Psoas muscle (tissue), 8 donors: ENCODE results near the gene ETV2. TPM values are rescaled to one million over a fixed set of nuclear protein-coding genes. Genes with fewer than 3 reads are reported as not detected.

Source experiments
- ATAC-seq, 4 donors: fragments of 200-7000 bp; cut with Tn5 transposase; one replicate each; pipeline ENCODE4 v1.9.1; 2020; ENCODE audit warnings: moderate library complexity in 3 of 4, mild to moderate bottlenecking in 2 of 4
- DNase-seq, 2 donors: peaks; one replicate each; pipeline ENCODE4 v3.0.0-alpha.2; 2020
- H3K27ac ChIP-seq: fragments of 200-600 bp; one replicate; pipeline ENCODE4 v1.8.0; 2022
- H3K27me3 ChIP-seq, 3 donors: fragments of 200-600 bp in 1 of 3; one replicate each; pipeline versions ENCODE4 v1.6.1 to v1.8.0; 2013 to 2022; ENCODE audit warnings: low read length in 2 of 3, mild to moderate bottlenecking in 2 of 3, moderate library complexity in 1 of 3; ENCODE audit not compliant: insufficient read depth in 3 of 3
- H3K36me3 ChIP-seq, 2 donors: fragments of 200-600 bp in 1 of 2; one replicate each; pipeline versions ENCODE4 v1.6.1 to v1.8.0; 2013 to 2022; ENCODE audit warnings: low read depth in 1 of 2, mild to moderate bottlenecking in 1 of 2, moderate library complexity in 1 of 2; ENCODE audit not compliant: insufficient read depth in 1 of 2
- H3K4me1 ChIP-seq: fragments of 200-600 bp; one replicate; pipeline ENCODE4 v1.8.0; 2022
- H3K4me3 ChIP-seq: fragments of 200-600 bp; one replicate; pipeline ENCODE4 v1.8.0; 2022; ENCODE audit warnings: mild to moderate bottlenecking
- H3K9me3 ChIP-seq: fragments of 200-600 bp; one replicate; pipeline ENCODE4 v1.8.0; 2022
- WGBS, 3 donors: extraction: QIAGEN DNeasy Blood & Tissue Kit; methylation state at CpG; one replicate each; pipeline versions ENCODE4 v1.1.6 to v1.1.7; 2013; 5-methylcytosine and 5-hydroxymethylcytosine counted together
- intact Hi-C, 2 donors: fragments of 100-400 bp; cut with DNase I; formaldehyde crosslinking; loops; one replicate each; pipeline versions ENCODE4 v1.11.0 to v1.14.2; 2022
- polyA plus RNA-seq, 3 donors: library from polyadenylated mRNA; stranded (reverse); fragments of 200-250 nt; gene quantifications; one replicate each; pipeline ENCODE4 v1.2.3, GENCODE V29; 2013
- total RNA-seq, 4 donors: library from RNA; stranded (reverse); fragmentation: NEBNext Ultra II Directional in 2 of 4; extraction: Animal tissue kit (Norgen Biotek cat#: 25700) in 2 of 4; gene quantifications; one replicate each; pipeline versions ENCODE4 v1.2.1 to v1.2.4, GENCODE V29; 2021 to 2023
- TF ChIP-seq, protein P1 (sequence below): fragments of 200-600 bp; IDR thresholded peaks from one replicate; pipeline ENCODE4 v1.8.0; 2022; ENCODE audit warnings: antibody characterized with exemption
- donor health status: healthy with polysubstance abuse.
- donor health status: DM: no; HTN: no; CAD: no; lungs with moderate emphysema.
- donor health status: Bipolar disorder and iron deficiency.
- donor health status: healthy.
- donor health status: DM: yes; HTN: yes; CAD: no.
- donor health status: DM: no; HTN: no; CAD: no.
- donor health status: DM: no; HTN: no; CAD: no.
- donor health status: DM: yes; HTN: yes; CAD: no.

The ETV2 gene
- total and polyA plus RNA-seq, 7 donors = 0.19 to 0.23 (median 0.20) TPM; not detected in 4

DNA sequence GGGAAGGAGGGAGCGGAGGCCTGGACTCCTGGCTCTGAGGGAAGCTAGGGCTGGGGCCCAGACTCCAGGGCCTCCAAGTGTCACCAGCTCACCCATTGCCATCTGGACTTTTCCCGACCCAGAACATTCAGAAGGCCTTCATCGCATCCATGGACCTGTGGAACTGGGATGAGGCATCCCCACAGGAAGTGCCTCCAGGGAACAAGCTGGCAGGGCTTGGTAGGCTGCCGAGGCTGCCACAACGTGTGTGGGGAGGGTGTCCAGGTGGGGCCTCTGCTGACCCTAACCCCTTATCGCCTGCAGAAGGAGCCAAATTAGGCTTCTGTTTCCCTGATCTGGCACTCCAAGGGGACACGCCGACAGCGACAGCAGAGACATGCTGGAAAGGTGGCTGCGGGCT is 767 bp downstream of the ETV2 start:
- H3K27me3 ChIP-seq = no peaks in the 10 kb centered on the region
- WGBS, 3 donors = 71 to 82% (median 76%) methylated on average over 10 of the region's 10 CpGs
- peaks cover 0 to 12% of the 10 kb centered on the region in 2 donors for H3K36me3 ChIP-seq
- H3K4me3 ChIP-seq = no peak overlapping the region
- no peak overlapping the region for H3K27ac ChIP-seq
- TF ChIP-seq, protein P1, sequence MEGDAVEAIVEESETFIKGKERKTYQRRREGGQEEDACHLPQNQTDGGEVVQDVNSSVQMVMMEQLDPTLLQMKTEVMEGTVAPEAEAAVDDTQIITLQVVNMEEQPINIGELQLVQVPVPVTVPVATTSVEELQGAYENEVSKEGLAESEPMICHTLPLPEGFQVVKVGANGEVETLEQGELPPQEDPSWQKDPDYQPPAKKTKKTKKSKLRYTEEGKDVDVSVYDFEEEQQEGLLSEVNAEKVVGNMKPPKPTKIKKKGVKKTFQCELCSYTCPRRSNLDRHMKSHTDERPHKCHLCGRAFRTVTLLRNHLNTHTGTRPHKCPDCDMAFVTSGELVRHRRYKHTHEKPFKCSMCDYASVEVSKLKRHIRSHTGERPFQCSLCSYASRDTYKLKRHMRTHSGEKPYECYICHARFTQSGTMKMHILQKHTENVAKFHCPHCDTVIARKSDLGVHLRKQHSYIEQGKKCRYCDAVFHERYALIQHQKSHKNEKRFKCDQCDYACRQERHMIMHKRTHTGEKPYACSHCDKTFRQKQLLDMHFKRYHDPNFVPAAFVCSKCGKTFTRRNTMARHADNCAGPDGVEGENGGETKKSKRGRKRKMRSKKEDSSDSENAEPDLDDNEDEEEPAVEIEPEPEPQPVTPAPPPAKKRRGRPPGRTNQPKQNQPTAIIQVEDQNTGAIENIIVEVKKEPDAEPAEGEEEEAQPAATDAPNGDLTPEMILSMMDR = no peak
- no peaks in the 10 kb centered on the region for H3K9me3 ChIP-seq
- H3K4me1 ChIP-seq = peaks cover 4% of the 10 kb centered on the region
- ATAC-seq (no peak), DNase-seq (no peak)
- intact Hi-C loops = no loop called here

DNA sequence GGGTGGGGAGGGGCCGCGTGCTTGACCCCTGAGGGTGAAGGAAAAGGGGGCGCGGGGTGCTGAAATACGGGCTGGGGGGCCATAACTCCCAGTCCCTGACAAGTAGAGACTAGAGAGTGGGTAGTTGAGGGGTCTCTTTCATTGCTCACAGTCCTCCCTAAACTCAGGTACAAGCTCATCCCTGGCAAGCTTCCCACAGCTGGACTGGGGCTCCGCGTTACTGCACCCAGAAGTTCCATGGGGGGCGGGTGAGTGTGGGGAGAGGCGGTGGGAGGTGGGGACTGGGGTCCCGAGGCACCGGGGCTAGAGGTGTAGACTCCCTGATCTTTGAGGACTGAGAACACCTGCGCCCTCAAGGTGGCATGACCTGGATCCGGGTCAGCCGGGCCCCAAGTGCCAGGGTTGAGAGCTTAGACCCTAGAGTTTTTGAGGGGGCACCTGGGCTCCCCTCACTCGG is 1.3 kb downstream of the ETV2 start:
- Histone ChIP-seq H3K4me1 (peaks cover 9% of the 10 kb centered on the region), H3K27ac (no peak overlapping the region), H3K4me3 (peak overlapping the region; percentile 67), H3K27me3 (no peaks in the 10 kb centered on the region), H3K36me3 (peaks cover 0 to 7% of the 10 kb centered on the region in 2 donors), H3K9me3 (no peaks in the 10 kb centered on the region)
- DNase-seq = no peak
- intact Hi-C loops = no loop called here
- WGBS, 3 donors = 33 to 44% (median 42%) methylated on average over 13 to 15 of the region's 15 CpGs
- TF ChIP-seq, protein P1 = no peak
- no peak for ATAC-seq

DNA sequence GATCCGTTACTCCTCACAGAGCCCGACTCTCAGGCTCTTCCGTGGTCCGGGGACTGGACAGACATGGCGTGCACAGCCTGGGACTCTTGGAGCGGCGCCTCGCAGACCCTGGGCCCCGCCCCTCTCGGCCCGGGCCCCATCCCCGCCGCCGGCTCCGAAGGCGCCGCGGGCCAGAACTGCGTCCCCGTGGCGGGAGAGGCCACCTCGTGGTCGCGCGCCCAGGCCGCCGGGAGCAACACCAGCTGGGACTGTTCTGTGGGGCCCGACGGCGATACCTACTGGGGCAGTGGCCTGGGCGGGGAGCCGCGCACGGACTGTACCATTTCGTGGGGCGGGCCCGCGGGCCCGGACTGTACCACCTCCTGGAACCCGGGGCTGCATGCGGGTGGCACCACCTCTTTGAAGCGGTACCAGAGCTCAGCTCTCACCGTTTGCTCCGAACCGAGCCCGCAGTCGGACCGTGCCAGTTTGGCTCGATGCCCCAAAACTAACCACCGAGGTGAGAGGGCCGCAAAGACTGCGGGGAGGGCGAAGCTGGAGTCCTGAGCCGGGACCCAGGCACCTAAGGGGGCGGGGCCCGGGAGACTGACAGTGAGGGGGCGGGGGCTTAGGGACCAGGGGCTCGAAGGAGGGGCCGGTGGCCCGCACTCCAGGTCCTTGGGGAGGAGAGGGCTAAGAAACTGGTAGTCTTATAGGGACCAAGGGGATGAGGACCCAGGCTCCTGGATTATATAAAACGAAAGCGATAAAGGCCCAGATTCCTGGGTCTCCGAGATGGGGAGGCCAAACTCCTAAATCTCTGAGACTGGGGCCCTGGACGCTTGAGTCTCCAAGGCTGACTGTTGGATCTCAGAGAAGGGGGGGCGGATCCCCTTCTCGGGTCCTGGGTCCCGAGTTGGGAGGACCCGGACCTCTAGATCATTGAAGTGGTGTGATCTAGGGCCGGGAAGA is 2.0 kb downstream of the ETV2 start:
- TF ChIP-seq, protein P1 = no peak
- intact Hi-C loops = no loop called here
- Histone ChIP-seq H3K4me3 (peak overlapping the region; percentile 67), H3K27me3 (no peaks in the 10 kb centered on the region), H3K4me1 (peaks cover 9% of the 10 kb centered on the region), H3K27ac (peak overlapping the region; percentile 77), H3K36me3 (peaks cover 0 to under 1% of the 10 kb centered on the region in 2 donors), H3K9me3 (no peaks in the 10 kb centered on the region)
- WGBS, 3 donors = 1% methylated on average over 55 to 69 of the region's 69 CpGs
- ATAC-seq (peak; percentile 24 to 29 (median 26)), DNase-seq (peak; percentile 76 to 85)

DNA sequence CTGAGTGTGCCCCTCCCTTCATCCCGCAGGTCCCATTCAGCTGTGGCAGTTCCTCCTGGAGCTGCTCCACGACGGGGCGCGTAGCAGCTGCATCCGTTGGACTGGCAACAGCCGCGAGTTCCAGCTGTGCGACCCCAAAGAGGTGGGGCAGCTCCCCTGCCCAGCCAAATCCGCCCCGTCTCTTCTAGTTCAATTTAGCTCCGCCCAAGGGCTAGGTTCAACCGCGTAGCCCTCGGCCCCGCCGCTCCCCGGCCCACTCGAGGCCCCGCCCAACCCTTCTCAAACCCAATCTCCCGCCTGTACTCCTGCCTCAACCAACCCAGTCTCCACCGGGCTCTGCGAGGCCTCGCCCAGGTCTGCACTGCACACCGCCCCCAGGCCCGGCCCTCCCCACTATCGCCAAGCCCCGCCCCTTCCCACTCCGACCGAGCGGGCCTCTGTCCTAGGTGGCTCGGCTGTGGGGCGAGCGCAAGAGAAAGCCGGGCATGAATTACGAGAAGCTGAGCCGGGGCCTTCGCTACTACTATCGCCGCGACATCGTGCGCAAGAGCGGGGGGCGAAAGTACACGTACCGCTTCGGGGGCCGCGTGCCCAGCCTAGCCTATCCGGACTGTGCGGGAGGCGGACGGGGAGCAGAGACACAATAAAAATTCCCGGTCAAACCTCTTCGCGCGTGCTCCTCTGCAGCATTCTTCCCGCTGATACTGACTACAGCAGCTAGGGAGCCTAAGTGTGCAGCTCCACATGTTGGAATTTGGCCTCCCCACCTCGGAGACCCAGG is 2.9 kb downstream of the ETV2 start:
- peaks cover 13% of the 10 kb centered on the region for H3K4me1 ChIP-seq
- peak; percentile 94 to 95 for DNase-seq
- peaks cover 0 to 2% of the 10 kb centered on the region in 2 donors for H3K36me3 ChIP-seq
- TF ChIP-seq, protein P1 = no peak
- H3K9me3 ChIP-seq = no peaks in the 10 kb centered on the region
- intact Hi-C loops = no loop called here
- H3K27me3 ChIP-seq = no peaks in the 10 kb centered on the region
- H3K27ac ChIP-seq = peak overlapping the region; percentile 77
- 0% methylated on average over 52 to 60 of the region's 60 CpGs for WGBS, 3 donors
- H3K4me3 ChIP-seq = peak overlapping the region; percentile 67
- peak; percentile 84 to 91 (median 86) for ATAC-seq
